HCT116 (cell line): ENCODE results near the gene STRBP.

ENCODE experiments used
- ELF1 ChIP-seq: IDR thresholded peaks from 2 replicates; pipeline ENCODE4 v1.6.1; 2012; ENCODE audit warnings: low read depth, borderline replicate concordance
- EZH2 ChIP-seq: fragments of 200-600 bp; sonication (generic); IDR thresholded peaks from 2 replicates; pipeline ENCODE4 v1.6.1; 2017; ENCODE audit warnings: antibody characterized with exemption, mixed run types
- FOSL1 ChIP-seq: IDR thresholded peaks from 2 replicates; pipeline ENCODE4 v1.6.1; 2012; ENCODE audit warnings: low read depth
- JUND ChIP-seq: IDR thresholded peaks from 2 replicates; pipeline ENCODE4 v1.6.1; 2012
- POLR2A ChIP-seq: IDR thresholded peaks from 2 replicates; pipeline ENCODE4 v1.7.0; 2011; ENCODE audit warnings: borderline replicate concordance; ENCODE audit not compliant: insufficient read depth, insufficient read length; ENCODE audit errors: extremely low read depth
- POLR2AphosphoS5 ChIP-seq: IDR thresholded peaks from 2 replicates; pipeline ENCODE4 v1.6.1; 2011; ENCODE audit warnings: mild to moderate bottlenecking, low read depth, low read length, moderate library complexity
- RAD21 ChIP-seq: IDR thresholded peaks from 2 replicates; pipeline ENCODE4 v1.6.1; 2012; ENCODE audit warnings: low read depth, mild to moderate bottlenecking
- YY1 ChIP-seq: IDR thresholded peaks from 2 replicates; pipeline ENCODE4 v1.6.1; 2011; ENCODE audit warnings: low read length, low read depth, moderate library complexity, mild to moderate bottlenecking; ENCODE audit not compliant: insufficient replicate concordance; ENCODE audit errors: extremely low read depth
- ZNF274 ChIP-seq: fragments of 200-500 bp; sonication (Bioruptor generic); IDR thresholded peaks from 2 replicates; pipeline ENCODE4 v1.6.1; 2014; ENCODE audit warnings: mild to moderate bottlenecking, low read depth, low read length, inconsistent platforms
- TF ChIP-seq, protein P1 (sequence below), 3 experiments: fragments of 200-600 bp in 1 of 3; sonication (generic) in 1 of 3; IDR thresholded peaks in 2 of 3; conservative IDR thresholded peaks in 1 of 3; 2 replicates each; pipeline ENCODE4 v1.5.1; 2012 to 2017; ENCODE audit warnings: low read depth in 2 of 3, low read length in 2 of 3, antibody characterized with exemption in 1 of 3, borderline replicate concordance in 1 of 3, control low read depth in 1 of 3, mild to moderate bottlenecking in 1 of 3, mixed read lengths in 1 of 3, mixed run types in 1 of 3, moderate library complexity in 1 of 3; ENCODE audit not compliant: insufficient read depth in 1 of 3
- TF ChIP-seq, protein P2 (sequence below): IDR thresholded peaks from 2 replicates; pipeline ENCODE4 v1.6.1; 2012
- TF ChIP-seq, protein P3 (sequence below): IDR thresholded peaks from 2 replicates; pipeline ENCODE4 v1.6.1; 2011; ENCODE audit warnings: mild to moderate bottlenecking, low read length, moderate library complexity; ENCODE audit not compliant: insufficient replicate concordance; ENCODE audit errors: extremely low read depth
- TF ChIP-seq, protein P4 (sequence below): IDR thresholded peaks from 2 replicates; pipeline ENCODE4 v1.6.1; 2012; ENCODE audit warnings: low read depth
- TF ChIP-seq, protein P5 (sequence below): IDR thresholded peaks from 2 replicates; pipeline ENCODE4 v1.6.1; 2012

DNA sequence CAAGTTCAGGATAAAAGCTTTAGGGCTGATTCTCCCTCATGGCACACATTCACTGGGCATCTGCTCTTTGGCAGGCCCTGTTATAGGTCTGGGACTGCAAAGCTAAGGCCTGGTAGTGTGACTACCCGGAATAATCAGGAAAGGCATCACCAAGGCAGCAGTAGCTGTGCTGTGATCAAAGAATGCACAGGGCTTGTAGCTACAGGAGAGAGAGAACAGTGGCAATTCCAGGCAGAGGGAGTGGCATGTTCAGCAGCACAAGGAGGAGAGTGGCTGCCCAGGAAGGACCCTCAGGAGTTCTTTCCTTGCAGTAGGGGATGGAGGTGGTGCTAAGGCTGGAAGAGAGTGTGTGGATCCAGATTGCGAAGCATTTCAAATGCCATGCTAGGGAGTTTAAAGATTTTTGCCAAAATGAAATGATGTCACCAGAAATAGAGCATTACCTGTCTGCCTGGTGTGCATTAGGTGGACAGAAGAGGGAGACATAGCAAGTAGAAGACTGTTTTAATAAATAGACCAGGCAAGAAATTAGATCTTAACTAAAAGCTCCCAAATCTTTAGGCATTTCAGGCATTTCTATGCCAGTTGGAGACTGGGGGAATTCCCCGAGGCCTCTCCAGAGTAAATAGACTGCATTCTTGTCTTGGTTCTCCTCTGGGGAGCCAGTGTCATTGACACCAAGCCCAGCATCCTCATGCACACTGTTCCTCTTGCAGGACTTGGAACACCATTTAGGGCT is 165.8 kb downstream of the STRBP start:
- no peak for TF ChIP-seq POLR2A
- no peak for TF ChIP-seq EZH2
- TF ChIP-seq, protein P1, sequence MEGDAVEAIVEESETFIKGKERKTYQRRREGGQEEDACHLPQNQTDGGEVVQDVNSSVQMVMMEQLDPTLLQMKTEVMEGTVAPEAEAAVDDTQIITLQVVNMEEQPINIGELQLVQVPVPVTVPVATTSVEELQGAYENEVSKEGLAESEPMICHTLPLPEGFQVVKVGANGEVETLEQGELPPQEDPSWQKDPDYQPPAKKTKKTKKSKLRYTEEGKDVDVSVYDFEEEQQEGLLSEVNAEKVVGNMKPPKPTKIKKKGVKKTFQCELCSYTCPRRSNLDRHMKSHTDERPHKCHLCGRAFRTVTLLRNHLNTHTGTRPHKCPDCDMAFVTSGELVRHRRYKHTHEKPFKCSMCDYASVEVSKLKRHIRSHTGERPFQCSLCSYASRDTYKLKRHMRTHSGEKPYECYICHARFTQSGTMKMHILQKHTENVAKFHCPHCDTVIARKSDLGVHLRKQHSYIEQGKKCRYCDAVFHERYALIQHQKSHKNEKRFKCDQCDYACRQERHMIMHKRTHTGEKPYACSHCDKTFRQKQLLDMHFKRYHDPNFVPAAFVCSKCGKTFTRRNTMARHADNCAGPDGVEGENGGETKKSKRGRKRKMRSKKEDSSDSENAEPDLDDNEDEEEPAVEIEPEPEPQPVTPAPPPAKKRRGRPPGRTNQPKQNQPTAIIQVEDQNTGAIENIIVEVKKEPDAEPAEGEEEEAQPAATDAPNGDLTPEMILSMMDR (IDR thresholded peaks at IDR 0.05 in 2 of 3, conservative IDR thresholded peaks at IDR 0.05 in 1 of 3; ENCODE audit: borderline replicate concordance in 1 of 3, insufficient read depth in 1 of 3, low read depth in 2 of 3, low read length in 2 of 3): peak; percentile 13 to 45 (median 17); a peak in 2 of 6 replicates
- TF ChIP-seq, protein P2, sequence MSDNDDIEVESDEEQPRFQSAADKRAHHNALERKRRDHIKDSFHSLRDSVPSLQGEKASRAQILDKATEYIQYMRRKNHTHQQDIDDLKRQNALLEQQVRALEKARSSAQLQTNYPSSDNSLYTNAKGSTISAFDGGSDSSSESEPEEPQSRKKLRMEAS: no peak
- TF ChIP-seq, protein P3, sequence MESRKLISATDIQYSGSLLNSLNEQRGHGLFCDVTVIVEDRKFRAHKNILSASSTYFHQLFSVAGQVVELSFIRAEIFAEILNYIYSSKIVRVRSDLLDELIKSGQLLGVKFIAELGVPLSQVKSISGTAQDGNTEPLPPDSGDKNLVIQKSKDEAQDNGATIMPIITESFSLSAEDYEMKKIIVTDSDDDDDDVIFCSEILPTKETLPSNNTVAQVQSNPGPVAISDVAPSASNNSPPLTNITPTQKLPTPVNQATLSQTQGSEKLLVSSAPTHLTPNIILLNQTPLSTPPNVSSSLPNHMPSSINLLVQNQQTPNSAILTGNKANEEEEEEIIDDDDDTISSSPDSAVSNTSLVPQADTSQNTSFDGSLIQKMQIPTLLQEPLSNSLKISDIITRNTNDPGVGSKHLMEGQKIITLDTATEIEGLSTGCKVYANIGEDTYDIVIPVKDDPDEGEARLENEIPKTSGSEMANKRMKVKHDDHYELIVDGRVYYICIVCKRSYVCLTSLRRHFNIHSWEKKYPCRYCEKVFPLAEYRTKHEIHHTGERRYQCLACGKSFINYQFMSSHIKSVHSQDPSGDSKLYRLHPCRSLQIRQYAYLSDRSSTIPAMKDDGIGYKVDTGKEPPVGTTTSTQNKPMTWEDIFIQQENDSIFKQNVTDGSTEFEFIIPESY: no peak
- no peak for TF ChIP-seq JUND
- TF ChIP-seq POLR2AphosphoS5: no peak
- TF ChIP-seq ELF1: no peak
- TF ChIP-seq ZNF274: no peak
- TF ChIP-seq, protein P4, sequence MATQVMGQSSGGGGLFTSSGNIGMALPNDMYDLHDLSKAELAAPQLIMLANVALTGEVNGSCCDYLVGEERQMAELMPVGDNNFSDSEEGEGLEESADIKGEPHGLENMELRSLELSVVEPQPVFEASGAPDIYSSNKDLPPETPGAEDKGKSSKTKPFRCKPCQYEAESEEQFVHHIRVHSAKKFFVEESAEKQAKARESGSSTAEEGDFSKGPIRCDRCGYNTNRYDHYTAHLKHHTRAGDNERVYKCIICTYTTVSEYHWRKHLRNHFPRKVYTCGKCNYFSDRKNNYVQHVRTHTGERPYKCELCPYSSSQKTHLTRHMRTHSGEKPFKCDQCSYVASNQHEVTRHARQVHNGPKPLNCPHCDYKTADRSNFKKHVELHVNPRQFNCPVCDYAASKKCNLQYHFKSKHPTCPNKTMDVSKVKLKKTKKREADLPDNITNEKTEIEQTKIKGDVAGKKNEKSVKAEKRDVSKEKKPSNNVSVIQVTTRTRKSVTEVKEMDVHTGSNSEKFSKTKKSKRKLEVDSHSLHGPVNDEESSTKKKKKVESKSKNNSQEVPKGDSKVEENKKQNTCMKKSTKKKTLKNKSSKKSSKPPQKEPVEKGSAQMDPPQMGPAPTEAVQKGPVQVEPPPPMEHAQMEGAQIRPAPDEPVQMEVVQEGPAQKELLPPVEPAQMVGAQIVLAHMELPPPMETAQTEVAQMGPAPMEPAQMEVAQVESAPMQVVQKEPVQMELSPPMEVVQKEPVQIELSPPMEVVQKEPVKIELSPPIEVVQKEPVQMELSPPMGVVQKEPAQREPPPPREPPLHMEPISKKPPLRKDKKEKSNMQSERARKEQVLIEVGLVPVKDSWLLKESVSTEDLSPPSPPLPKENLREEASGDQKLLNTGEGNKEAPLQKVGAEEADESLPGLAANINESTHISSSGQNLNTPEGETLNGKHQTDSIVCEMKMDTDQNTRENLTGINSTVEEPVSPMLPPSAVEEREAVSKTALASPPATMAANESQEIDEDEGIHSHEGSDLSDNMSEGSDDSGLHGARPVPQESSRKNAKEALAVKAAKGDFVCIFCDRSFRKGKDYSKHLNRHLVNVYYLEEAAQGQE: no peak
- TF ChIP-seq RAD21: peak; percentile 25; the same call in 1 of the 2 replicates
- TF ChIP-seq YY1: no peak
- TF ChIP-seq FOSL1: no peak
- TF ChIP-seq, protein P5, sequence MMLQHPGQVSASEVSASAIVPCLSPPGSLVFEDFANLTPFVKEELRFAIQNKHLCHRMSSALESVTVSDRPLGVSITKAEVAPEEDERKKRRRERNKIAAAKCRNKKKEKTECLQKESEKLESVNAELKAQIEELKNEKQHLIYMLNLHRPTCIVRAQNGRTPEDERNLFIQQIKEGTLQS: no peak
